IPS-NIHi7 (cell line): ENCODE results near the gene U2AF1L4.

ENCODE experiments used
- DNase-seq: peaks from one replicate; pipeline ENCODE4 v3.0.0; 2012; ENCODE audit warnings: mixed read lengths; ENCODE audit errors: extremely low spot score

The U2AF1L4 gene

GRCh38 chr19:35745328-35746086 is at the start of gene U2AF1L4, which contains the start of gene PSENEN:
Gene U2AF1L4 (minus strand): TSS chr19:35745418. CDS start chr19:35745391, 27 bp downstream.
Gene PSENEN (plus strand): TSS chr19:35745651. CDS start chr19:35745931, 280 bp downstream.
- peak; percentile 84 for DNase-seq

- no peak for DNase-seq
Observed at GRCh38 chr19:35793381-35794165, 48.4 kb upstream of the U2AF1L4 start.

GRCh38 chr19:35792888-35793287 is 47.7 kb upstream of the U2AF1L4 start:
- no peak for DNase-seq

GRCh38 chr19:35792312-35792711 is 47.1 kb upstream of the U2AF1L4 start:
- DNase-seq = no peak

GRCh38 chr19:35791814-35792279 is 46.6 kb upstream of the U2AF1L4 start:
- no peak for DNase-seq

GRCh38 chr19:35790981-35791813 is 46.0 kb upstream of the U2AF1L4 start:
- DNase-seq = no peak

- no peak for DNase-seq
Observed at GRCh38 chr19:35789978-35790944, 45.0 kb upstream of the U2AF1L4 start.

- no peak for DNase-seq
Observed at GRCh38 chr19:35789195-35789977, 44.2 kb upstream of the U2AF1L4 start.

- no peak for DNase-seq
Observed at GRCh38 chr19:35788205-35788960, 43.2 kb upstream of the U2AF1L4 start.

GRCh38 chr19:35787227-35787799 is 42.1 kb upstream of the U2AF1L4 start:
- DNase-seq = no peak

- no peak for DNase-seq
Observed at GRCh38 chr19:35786299-35787160, 41.3 kb upstream of the U2AF1L4 start.

- DNase-seq = no peak
Observed at GRCh38 chr19:35785339-35785627, 40.1 kb upstream of the U2AF1L4 start.

GRCh38 chr19:35784503-35785338 is 39.5 kb upstream of the U2AF1L4 start:
- peak; percentile 93 for DNase-seq

- peak; percentile 59 for DNase-seq
Observed at GRCh38 chr19:35783469-35784434, 38.5 kb upstream of the U2AF1L4 start.

GRCh38 chr19:35782589-35782988 is 37.4 kb upstream of the U2AF1L4 start:
- no peak for DNase-seq

GRCh38 chr19:35781650-35782049 is 36.4 kb upstream of the U2AF1L4 start:
- DNase-seq = no peak
